Measurements from ENCODE around the gene TMEM72.

The TMEM72 gene

DNA sequence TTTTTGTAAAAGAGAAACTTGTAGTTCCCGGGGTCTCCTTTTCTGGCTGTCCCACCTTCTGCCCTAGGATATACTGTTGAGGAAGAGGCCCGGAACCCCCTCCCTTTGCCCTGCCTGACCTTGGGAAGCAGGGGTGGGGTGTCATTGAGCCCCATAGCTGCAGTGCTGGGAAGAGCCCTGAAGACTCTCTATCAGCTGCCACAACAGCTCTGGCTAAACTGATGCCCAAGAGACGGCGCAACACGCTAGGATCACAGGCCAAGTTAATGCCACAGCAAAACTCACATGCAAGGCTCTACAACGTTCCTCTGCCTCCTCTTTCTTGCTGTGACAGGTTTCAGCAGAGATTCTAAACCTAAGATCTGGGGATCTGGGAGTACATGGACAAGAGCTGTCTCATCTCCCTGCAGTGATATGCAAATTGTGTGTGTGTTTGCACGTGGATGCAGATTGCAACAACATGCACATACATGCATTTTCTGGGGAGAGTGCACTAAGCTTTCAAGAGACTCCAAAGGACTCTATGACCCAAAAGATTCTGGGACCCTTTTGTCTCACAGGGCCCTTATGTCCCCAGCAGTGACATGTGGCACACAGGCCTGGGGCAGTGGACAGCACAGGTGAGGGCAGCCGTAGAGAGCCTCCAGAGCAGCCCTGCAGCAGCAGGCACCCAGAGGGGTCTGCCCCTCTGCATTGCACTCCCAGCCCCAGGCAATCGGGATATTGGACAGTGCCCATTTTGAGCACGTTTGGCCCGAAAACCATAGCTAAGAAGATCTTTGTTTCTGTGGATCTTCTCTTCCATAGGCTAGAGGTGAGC, 51.0 kb downstream of the TMEM72 start:
- H3K36me3 ChIP-seq (ENCODE audit: control insufficient read depth, insufficient read depth, low read length) = no peaks in the 10 kb centered on the region
- H3K4me1 ChIP-seq (ENCODE audit: control insufficient read depth, insufficient read depth, low read length) = peaks cover 31% of the 10 kb centered on the region
- peaks cover 9% of the 10 kb centered on the region for H3K27me3 ChIP-seq (ENCODE audit: control insufficient read depth, insufficient read depth, low read length)
- H3K4me3 ChIP-seq (ENCODE audit: low read depth, low read length) = no peak overlapping the region
- H3K9ac ChIP-seq (ENCODE audit: low read depth, low read length) = no peak overlapping the region
- H3K9me3 ChIP-seq (ENCODE audit: control insufficient read depth, insufficient read depth, low read length) = no peaks in the 10 kb centered on the region

DNA sequence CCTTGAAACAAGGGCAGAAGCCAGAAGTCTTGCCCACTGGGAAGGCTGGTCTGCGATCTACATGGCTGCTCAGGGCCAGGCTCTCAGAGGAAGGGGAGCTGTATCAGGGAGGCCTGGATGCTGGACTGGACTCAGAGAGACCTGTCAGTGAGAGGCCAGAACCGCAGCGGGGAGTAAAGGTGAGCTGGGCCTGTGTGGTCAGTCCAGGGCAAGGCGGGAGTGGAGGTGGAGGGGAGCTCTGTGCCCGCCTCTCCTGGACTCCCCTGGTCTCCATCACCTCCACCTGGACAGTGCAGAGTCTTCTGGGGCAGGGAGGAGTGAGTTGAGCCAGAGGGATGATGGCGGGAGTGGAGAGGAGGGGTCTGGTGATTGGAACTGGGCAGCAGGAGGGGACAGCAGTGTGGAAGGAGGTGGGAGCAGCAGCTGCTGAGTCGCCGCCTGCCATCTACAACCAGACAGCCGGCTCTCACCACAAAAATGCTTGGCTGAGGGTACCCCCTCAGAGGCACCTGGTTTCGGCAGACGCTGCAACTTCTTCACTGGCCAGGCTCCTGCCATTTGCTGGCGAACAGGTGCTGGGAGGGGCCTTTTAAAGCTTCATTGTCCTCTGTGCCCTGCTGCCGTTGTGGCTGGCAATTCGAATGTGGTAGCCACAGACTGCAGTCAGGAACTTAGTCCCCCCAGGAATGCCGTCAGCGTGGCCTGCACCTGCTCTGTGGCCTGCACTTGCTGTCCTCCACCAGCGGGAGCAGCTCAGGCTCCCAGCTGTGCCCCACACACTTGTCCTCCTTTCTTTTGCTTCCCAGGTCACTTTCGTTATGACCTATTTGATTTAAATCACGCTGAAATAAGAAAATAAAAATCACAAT, 52.0 kb downstream of the TMEM72 start:
- peaks cover 31% of the 10 kb centered on the region for H3K4me1 ChIP-seq (ENCODE audit: control insufficient read depth, insufficient read depth, low read length)
- H3K4me3 ChIP-seq (ENCODE audit: low read depth, low read length) = no peak overlapping the region
- H3K36me3 ChIP-seq (ENCODE audit: control insufficient read depth, insufficient read depth, low read length) = no peaks in the 10 kb centered on the region
- H3K9me3 ChIP-seq (ENCODE audit: control insufficient read depth, insufficient read depth, low read length) = no peaks in the 10 kb centered on the region
- H3K27me3 ChIP-seq (ENCODE audit: control insufficient read depth, insufficient read depth, low read length) = peaks cover 9% of the 10 kb centered on the region
- no peak overlapping the region for H3K9ac ChIP-seq (ENCODE audit: low read depth, low read length)

DNA sequence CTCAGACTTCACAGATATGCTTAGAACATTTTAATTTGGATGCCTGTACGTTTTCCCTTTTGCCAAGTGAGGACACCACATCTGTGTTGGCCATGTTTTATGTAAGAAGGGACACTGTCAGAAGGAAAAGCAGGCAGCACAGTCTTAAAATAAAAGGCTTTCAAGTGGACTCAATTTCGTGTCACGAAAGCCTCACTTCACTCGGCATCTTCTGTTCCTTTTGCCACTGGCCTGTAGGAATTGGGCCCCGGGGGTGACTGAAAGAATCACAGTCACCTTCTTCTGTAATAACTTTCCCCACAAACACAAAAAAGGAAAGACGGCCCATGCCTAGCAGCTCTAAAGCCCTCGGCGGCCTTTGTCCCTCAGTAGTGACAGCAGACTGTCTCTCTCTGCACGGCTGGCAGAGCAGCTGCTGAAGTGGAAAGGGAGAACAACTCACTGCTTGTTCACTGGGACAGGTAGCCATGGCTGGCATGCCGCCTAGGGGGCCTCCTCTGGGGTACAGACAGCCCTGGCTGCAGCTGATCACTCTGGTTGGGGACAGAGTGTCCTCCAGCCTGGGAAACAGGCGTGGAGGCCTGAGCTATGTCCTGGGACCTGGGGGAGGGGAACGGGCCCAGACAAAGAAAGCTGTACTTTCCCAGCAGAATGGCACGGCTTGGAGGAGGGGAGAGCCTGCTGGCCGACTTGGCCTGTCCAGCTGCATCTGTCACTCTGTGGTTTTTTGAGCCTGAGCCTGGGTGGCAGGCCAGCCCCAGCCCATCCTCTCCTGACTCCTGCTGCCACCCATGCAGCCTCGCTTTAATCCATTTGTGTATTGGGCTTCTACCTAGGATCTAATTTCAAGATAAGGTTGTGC, 52.9 kb downstream of the TMEM72 start:
- Histone ChIP-seq H3K36me3 (ENCODE audit: control insufficient read depth, insufficient read depth, low read length) (no peaks in the 10 kb centered on the region), H3K9me3 (ENCODE audit: control insufficient read depth, insufficient read depth, low read length) (no peaks in the 10 kb centered on the region), H3K4me3 (ENCODE audit: low read depth, low read length) (no peak overlapping the region), H3K27me3 (ENCODE audit: control insufficient read depth, insufficient read depth, low read length) (peaks cover 9% of the 10 kb centered on the region), H3K4me1 (ENCODE audit: control insufficient read depth, insufficient read depth, low read length) (peaks cover 27% of the 10 kb centered on the region), H3K9ac (ENCODE audit: low read depth, low read length) (peak overlapping the region; percentile 37)

DNA sequence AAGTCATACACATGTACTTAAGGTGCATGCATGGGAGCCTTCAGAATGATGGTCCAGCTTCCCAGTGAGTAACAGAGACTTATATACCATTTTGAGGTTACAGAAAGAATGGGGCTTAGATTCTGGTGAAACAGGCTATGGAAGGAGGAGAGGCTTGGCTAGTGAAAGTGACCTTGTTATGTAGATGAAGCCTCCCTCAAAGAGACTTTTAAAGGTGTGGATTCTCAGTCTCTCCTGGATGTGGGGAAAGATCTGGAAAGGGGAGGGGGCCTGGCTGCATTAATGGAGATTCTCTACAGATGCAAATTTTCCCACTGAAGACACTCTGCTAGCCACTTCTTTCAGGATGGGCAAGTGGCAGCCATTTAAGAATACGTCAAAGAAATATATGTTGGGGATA, 54.0 kb downstream of the TMEM72 start:
- Histone ChIP-seq H3K9me3 (ENCODE audit: control insufficient read depth, insufficient read depth, low read length) (no peaks in the 10 kb centered on the region), H3K27me3 (ENCODE audit: control insufficient read depth, insufficient read depth, low read length) (peaks cover 7% of the 10 kb centered on the region), H3K9ac (ENCODE audit: low read depth, low read length) (no peak overlapping the region), H3K4me3 (ENCODE audit: low read depth, low read length) (no peak overlapping the region), H3K4me1 (ENCODE audit: control insufficient read depth, insufficient read depth, low read length) (peaks cover 25% of the 10 kb centered on the region), H3K36me3 (ENCODE audit: control insufficient read depth, insufficient read depth, low read length) (no peaks in the 10 kb centered on the region)

DNA sequence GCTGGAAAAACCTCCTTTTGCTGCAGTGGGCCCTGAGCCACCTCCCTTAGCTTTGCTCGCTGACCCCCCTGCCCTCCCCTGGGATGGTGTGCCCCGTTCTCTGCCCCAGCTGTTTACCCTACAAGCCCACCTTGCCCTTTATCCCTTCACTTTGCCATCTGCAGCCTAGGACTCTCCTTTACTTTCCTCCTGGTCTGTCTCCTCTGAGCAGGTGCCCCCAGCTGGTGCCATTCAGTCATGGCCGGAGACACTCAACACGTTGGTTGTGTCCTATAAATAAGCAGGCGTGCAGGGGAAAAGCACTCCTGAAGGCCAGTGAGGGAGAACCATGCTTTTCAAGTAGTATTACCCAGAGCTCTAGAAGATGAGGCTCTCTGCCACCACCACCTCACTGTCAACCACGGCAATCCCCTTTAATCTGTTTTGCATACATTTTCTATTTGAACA, 54.5 kb downstream of the TMEM72 start:
- Histone ChIP-seq H3K27me3 (ENCODE audit: control insufficient read depth, insufficient read depth, low read length) (peaks cover 1% of the 10 kb centered on the region), H3K4me3 (ENCODE audit: low read depth, low read length) (no peak overlapping the region), H3K9me3 (ENCODE audit: control insufficient read depth, insufficient read depth, low read length) (no peaks in the 10 kb centered on the region), H3K9ac (ENCODE audit: low read depth, low read length) (no peak overlapping the region), H3K4me1 (ENCODE audit: control insufficient read depth, insufficient read depth, low read length) (peaks cover 24% of the 10 kb centered on the region), H3K36me3 (ENCODE audit: control insufficient read depth, insufficient read depth, low read length) (no peaks in the 10 kb centered on the region)

DNA sequence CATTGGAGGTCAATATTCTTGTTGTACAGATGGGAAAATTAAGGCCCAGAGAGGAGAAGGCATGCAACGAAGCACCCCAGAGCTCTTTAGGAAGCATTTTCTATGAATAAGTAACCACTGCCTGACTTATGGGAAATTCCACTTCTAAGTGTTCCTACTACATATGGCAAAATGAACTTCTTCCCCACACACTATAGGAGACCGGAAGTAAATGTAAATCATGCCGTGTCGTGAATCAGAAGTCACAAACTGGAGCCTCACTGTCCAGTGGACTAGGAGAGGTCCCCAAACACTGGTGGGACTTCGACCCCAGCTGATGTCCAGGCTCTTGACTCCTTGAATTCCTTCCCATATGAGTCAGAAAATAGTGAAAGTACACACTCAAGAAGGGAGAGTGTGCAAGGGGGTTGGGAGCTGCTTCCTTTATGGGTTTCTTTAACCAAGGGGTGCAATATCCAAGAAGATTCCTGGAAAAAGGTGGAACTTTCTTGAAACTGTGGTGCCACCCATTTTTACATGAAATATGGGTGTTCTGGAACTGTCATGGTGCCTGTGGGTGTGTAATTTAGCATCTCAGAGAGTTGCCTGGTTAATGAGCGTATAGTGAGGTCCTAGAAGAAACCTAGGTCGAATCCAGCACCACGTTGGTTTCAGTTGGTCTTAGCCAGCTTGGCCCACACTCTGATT, 55.1 kb downstream of the TMEM72 start:
- no peak overlapping the region for H3K9ac ChIP-seq (ENCODE audit: low read depth, low read length)
- no peaks in the 10 kb centered on the region for H3K9me3 ChIP-seq (ENCODE audit: control insufficient read depth, insufficient read depth, low read length)
- no peaks in the 10 kb centered on the region for H3K36me3 ChIP-seq (ENCODE audit: control insufficient read depth, insufficient read depth, low read length)
- no peak overlapping the region for H3K4me3 ChIP-seq (ENCODE audit: low read depth, low read length)
- H3K4me1 ChIP-seq (ENCODE audit: control insufficient read depth, insufficient read depth, low read length) = peaks cover 24% of the 10 kb centered on the region
- H3K27me3 ChIP-seq (ENCODE audit: control insufficient read depth, insufficient read depth, low read length) = no peaks in the 10 kb centered on the region

DNA sequence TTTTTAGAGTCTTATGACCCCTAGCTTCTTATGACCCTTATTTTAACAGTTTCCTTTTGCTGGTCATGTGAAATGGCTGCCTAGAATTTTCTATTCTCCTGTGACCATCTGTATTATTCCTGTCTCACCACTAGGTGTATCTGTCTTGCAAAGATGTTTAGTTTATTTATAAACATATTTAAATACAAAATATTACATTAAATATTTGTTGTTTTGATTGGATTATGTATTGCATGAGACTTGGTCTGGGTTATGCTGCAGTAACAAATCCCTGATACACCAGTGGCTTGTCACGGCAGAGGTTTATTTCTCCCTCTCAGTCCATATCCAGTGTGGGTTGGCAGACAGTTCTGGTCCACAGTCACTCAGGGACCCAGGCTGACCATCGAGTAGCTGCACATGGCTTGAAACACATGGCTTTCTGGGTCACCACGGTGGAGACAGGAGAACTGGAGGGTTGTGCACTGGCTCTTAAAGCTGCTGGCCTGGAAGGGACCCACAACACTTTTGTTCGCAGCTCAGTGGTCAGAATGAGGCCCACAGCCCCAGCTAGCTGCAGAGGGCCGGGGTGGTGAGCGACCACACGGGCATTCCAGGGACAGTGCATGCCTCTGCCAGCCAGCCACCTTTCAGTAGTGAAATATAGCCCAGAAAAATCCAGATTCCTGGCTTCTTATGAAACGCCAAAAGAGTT, 55.8 kb downstream of the TMEM72 start:
- peaks cover 24% of the 10 kb centered on the region for H3K4me1 ChIP-seq (ENCODE audit: control insufficient read depth, insufficient read depth, low read length)
- H3K27me3 ChIP-seq (ENCODE audit: control insufficient read depth, insufficient read depth, low read length) = no peaks in the 10 kb centered on the region
- H3K36me3 ChIP-seq (ENCODE audit: control insufficient read depth, insufficient read depth, low read length) = no peaks in the 10 kb centered on the region
- H3K4me3 ChIP-seq (ENCODE audit: low read depth, low read length) = no peak overlapping the region
- H3K9ac ChIP-seq (ENCODE audit: low read depth, low read length) = no peak overlapping the region
- H3K9me3 ChIP-seq (ENCODE audit: control insufficient read depth, insufficient read depth, low read length) = no peaks in the 10 kb centered on the region

DNA sequence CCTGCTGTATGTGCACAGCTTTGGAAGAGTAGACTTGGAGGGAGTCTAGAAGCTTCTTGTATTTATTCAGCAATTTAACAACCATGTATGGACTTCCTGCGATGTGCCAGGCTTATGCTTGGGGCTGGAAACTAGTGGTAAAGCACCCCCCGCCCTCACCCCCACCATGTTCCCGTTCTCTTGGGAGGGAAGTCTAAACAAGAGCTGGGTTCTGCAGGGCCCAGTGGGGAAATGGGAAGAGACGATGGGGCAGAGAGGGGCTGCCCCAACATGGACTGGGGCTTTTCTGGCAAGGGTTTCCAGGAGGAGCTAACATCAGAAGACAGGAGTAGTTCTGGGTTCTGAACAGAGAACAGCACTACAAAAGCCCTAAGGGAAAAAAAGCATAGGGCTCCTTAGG, 56.5 kb downstream of the TMEM72 start:
- no peaks in the 10 kb centered on the region for H3K9me3 ChIP-seq (ENCODE audit: control insufficient read depth, insufficient read depth, low read length)
- peaks cover 24% of the 10 kb centered on the region for H3K4me1 ChIP-seq (ENCODE audit: control insufficient read depth, insufficient read depth, low read length)
- no peak overlapping the region for H3K4me3 ChIP-seq (ENCODE audit: low read depth, low read length)
- H3K36me3 ChIP-seq (ENCODE audit: control insufficient read depth, insufficient read depth, low read length) = no peaks in the 10 kb centered on the region
- peak overlapping the region; percentile 16 for H3K9ac ChIP-seq (ENCODE audit: low read depth, low read length)
- H3K27me3 ChIP-seq (ENCODE audit: control insufficient read depth, insufficient read depth, low read length) = no peaks in the 10 kb centered on the region

DNA sequence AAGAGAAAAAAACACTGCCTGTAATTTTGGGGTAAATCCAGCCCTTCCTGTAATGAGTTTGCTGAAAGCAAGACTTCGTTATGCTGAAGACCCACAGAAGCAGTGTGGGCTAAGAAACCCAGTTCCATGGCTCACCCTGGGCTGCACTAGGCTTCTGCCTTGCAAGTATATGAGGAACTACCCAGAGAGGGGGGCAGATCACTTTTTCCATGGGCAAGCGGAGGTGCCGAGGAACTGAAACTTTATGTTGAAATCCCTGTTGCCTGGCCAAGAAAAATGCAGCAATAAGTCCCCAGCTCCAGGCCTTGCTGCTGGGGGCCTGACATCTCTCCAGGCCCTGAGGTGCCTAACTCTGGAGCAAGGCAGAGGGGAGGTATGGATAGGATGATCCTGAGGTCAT, 57.0 kb downstream of the TMEM72 start:
- Histone ChIP-seq H3K9me3 (ENCODE audit: control insufficient read depth, insufficient read depth, low read length) (no peaks in the 10 kb centered on the region), H3K4me1 (ENCODE audit: control insufficient read depth, insufficient read depth, low read length) (peaks cover 25% of the 10 kb centered on the region), H3K27me3 (ENCODE audit: control insufficient read depth, insufficient read depth, low read length) (no peaks in the 10 kb centered on the region), H3K36me3 (ENCODE audit: control insufficient read depth, insufficient read depth, low read length) (no peaks in the 10 kb centered on the region), H3K9ac (ENCODE audit: low read depth, low read length) (peak overlapping the region; percentile 16), H3K4me3 (ENCODE audit: low read depth, low read length) (no peak overlapping the region)

DNA sequence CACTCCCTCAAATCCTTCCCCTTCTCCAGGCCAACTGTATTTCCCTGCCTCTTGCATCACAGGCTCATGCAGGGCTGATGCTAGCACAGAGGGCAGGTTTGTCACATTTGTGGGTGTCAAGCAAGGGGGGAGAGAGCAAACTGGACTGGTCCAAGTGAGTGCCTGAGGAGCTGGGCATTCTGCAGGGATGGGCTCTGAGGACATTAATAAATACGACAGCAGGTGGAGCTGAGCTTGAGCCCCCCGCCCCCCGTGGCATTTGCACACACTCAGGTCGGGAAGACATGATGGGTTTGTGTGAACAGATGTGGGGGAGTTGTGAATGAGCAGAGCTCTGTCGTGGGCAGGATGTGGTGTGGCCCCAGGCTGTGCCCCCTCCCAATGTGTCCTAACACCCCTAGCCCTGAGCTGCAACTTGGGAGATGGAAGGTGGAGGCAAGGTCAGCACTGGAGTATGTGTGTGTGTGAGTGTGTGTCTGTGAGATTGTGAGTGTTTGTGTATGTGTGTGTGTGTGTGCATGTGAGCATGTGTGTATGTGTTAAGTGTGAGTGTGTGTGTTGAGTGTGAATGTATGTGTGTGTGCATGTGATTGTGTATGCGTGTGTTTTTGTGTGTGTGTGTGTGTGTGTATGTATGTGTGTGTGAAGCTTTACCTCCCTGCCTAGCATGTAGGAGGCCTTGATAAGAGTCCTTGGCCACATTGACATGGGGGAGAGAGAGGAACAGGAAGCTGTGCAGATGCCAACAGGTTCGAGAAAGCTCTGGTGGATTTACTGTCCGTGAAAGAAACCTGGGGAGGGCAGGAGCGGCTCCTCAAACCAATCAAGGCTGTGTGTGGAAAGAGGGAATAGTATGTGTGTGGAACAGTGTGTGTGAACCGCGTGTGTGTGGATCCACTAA, 57.6 kb downstream of the TMEM72 start:
- Histone ChIP-seq H3K27me3 (ENCODE audit: control insufficient read depth, insufficient read depth, low read length) (no peaks in the 10 kb centered on the region), H3K9ac (ENCODE audit: low read depth, low read length) (no peak overlapping the region), H3K4me3 (ENCODE audit: low read depth, low read length) (no peak overlapping the region), H3K4me1 (ENCODE audit: control insufficient read depth, insufficient read depth, low read length) (peaks cover 27% of the 10 kb centered on the region), H3K36me3 (ENCODE audit: control insufficient read depth, insufficient read depth, low read length) (no peaks in the 10 kb centered on the region), H3K9me3 (ENCODE audit: control insufficient read depth, insufficient read depth, low read length) (no peaks in the 10 kb centered on the region)
